HCT116 (cell line): ENCODE data around the gene TSTD2. TPM values are rescaled to one million over a fixed set of nuclear protein-coding genes. Genes with fewer than 3 reads are reported as not detected.

Experiments
- ATAC-seq: fragments of 200-7000 bp; cut with Tn5 transposase; 2 replicates; pipeline ENCODE4 v1.9.1; 2020; ENCODE audit warnings: mild to moderate bottlenecking, moderate library complexity
- BruUV-seq: library from RNA; stranded (reverse); fragments of 400-500 nt; replicated peaks from 2 replicates; lab custom pipeline; 2021; lab: Mats Ljungman, UMichigan
- CTCF ChIA-PET: fragments of 300-600 bp; sonication (Branson Sonifier 250); formaldehyde crosslinking; loops from one replicate; lab custom pipeline; 2021; ENCODE audit warnings: antibody characterized with exemption; lab: Charles Lee
- POLR2A ChIA-PET: fragments of 300-600, 350-600 bp; sonication (Branson Sonifier 250); formaldehyde crosslinking; loops from one replicate; lab custom pipeline; 2021; ENCODE audit warnings: antibody characterized with exemption; lab: Charles Lee
- RAD21 ChIA-PET, 2 experiments: fragments of 300-600 bp; sonication (Branson Sonifier 250); formaldehyde crosslinking; loops; one replicate each; lab custom pipeline; 2023; ENCODE audit warnings: low total read pairs in 2 of 2; ENCODE audit not compliant: uncharacterized antibody in 2 of 2, unreplicated experiment in 2 of 2, low non-redundant PET in 1 of 2; lab: Charles Lee
- DNase-seq: peaks from one replicate; pipeline ENCODE4 v3.0.0-alpha.2; 2010; ENCODE audit warnings: low read depth, low spot score
- H2AFZ ChIP-seq: fragments of 200-600 bp; shearing (Covaris generic), sonication (generic); 2 replicates; pipeline ENCODE4 v1.6.1; 2017; ENCODE audit warnings: low read depth, mixed run types, mixed read lengths, antibody characterized with exemption, low read length; ENCODE audit not compliant: poor library complexity, severe bottlenecking
- H3K27ac ChIP-seq: 2 replicates; pipeline ENCODE4 v1.5.1; 2012; ENCODE audit warnings: low read depth, low read length
- H3K27me3 ChIP-seq: fragments of 200-600 bp; sonication (generic); 2 replicates; pipeline ENCODE4 v1.6.1; 2016; ENCODE audit warnings: mixed run types, low read length, mixed read lengths; ENCODE audit not compliant: insufficient read depth
- H3K36me3 ChIP-seq, 2 experiments: fragments of 200-500 bp in 1 of 2; fragments of 200-600 bp in 1 of 2; sonication (Bioruptor generic) in 1 of 2; sonication (generic) in 1 of 2; 2 replicates each; pipeline versions ENCODE4 v1.5.1 to v1.6.1; 2014 to 2016; ENCODE audit warnings: low read length in 2 of 2, inconsistent platforms in 1 of 2, mixed read lengths in 1 of 2, mixed run types in 1 of 2; ENCODE audit not compliant: insufficient read depth in 2 of 2, control insufficient read depth in 1 of 2
- H3K4me1 ChIP-seq, 2 experiments: fragments of 200-600 bp in 1 of 2; sonication (generic) in 1 of 2; 2 replicates each; pipeline versions ENCODE4 v1.5.1 to v1.6.1; 2012 to 2017; ENCODE audit warnings: low read length in 2 of 2, inconsistent platforms in 1 of 2, mild to moderate bottlenecking in 1 of 2, mixed read lengths in 1 of 2, mixed run types in 1 of 2, moderate library complexity in 1 of 2; ENCODE audit not compliant: insufficient read depth in 2 of 2, control insufficient read depth in 1 of 2
- H3K4me2 ChIP-seq: fragments of 200-600 bp; sonication (generic); 2 replicates; pipeline ENCODE4 v1.6.1; 2017; ENCODE audit warnings: mixed run types, low read length, mixed read lengths
- H3K4me3 ChIP-seq, 2 experiments: fragments of 200-600 bp in 1 of 2; sonication (generic) in 1 of 2; replicated peaks in 1 of 2; 2 replicates each; pipeline ENCODE4 v1.5.1; 2011 to 2016; ENCODE audit warnings: low read length in 2 of 2, control low read depth in 1 of 2, low read depth in 1 of 2, mild to moderate bottlenecking in 1 of 2, mixed read lengths in 1 of 2, mixed run types in 1 of 2
- H3K79me2 ChIP-seq: fragments of 200-600 bp; sonication (generic); 2 replicates; pipeline ENCODE4 v1.6.1; 2017; ENCODE audit warnings: mild to moderate bottlenecking, mixed run types, low read length, moderate library complexity, mixed read lengths; ENCODE audit not compliant: insufficient read depth
- H3K9ac ChIP-seq: fragments of 200-600 bp; sonication (generic); 2 replicates; pipeline ENCODE4 v1.6.1; 2016; ENCODE audit warnings: low read length, mixed read lengths
- H3K9me2 ChIP-seq: fragments of 200-600 bp; sonication (generic), shearing (Covaris generic); 2 replicates; pipeline ENCODE4 v1.6.1; 2017; ENCODE audit warnings: mixed run types, mild to moderate bottlenecking, moderate library complexity; ENCODE audit not compliant: insufficient read depth
- H3K9me3 ChIP-seq, 2 experiments: fragments of 200-500 bp in 1 of 2; fragments of 200-600 bp in 1 of 2; sonication (Bioruptor generic) in 1 of 2; sonication (generic) in 1 of 2; 2 replicates each; pipeline ENCODE4 v1.6.1; 2014 to 2017; ENCODE audit warnings: low read length in 2 of 2, mixed read lengths in 2 of 2, inconsistent platforms in 1 of 2, low read depth in 1 of 2, mild to moderate bottlenecking in 1 of 2, mixed run types in 1 of 2, moderate library complexity in 1 of 2; ENCODE audit not compliant: control insufficient read depth in 1 of 2, insufficient read depth in 1 of 2
- H4K20me1 ChIP-seq: fragments of 200-600 bp; sonication (generic), shearing (Covaris generic); 2 replicates; pipeline ENCODE4 v1.6.1; 2017; ENCODE audit warnings: mixed run types, mild to moderate bottlenecking, moderate library complexity; ENCODE audit not compliant: insufficient read depth
- CBX3 ChIP-seq: IDR thresholded peaks from 2 replicates; pipeline ENCODE4 v1.6.1; 2012; ENCODE audit warnings: low read depth
- CEBPB ChIP-seq: IDR thresholded peaks from 2 replicates; pipeline ENCODE4 v1.6.1; 2012; ENCODE audit warnings: low read depth
- EGR1 ChIP-seq: IDR thresholded peaks from 2 replicates; pipeline ENCODE4 v1.6.1; 2012; ENCODE audit warnings: low read depth
- ELF1 ChIP-seq: IDR thresholded peaks from 2 replicates; pipeline ENCODE4 v1.6.1; 2012; ENCODE audit warnings: low read depth, borderline replicate concordance
- EZH2 ChIP-seq: fragments of 200-600 bp; sonication (generic); IDR thresholded peaks from 2 replicates; pipeline ENCODE4 v1.6.1; 2017; ENCODE audit warnings: antibody characterized with exemption, mixed run types
- EZH2phosphoT487 ChIP-seq: fragments of 200-600 bp; IDR thresholded peaks from 2 replicates; pipeline ENCODE4 v1.6.1; 2018; ENCODE audit warnings: antibody characterized with exemption, borderline replicate concordance
- FOSL1 ChIP-seq: IDR thresholded peaks from 2 replicates; pipeline ENCODE4 v1.6.1; 2012; ENCODE audit warnings: low read depth
- JUND ChIP-seq: IDR thresholded peaks from 2 replicates; pipeline ENCODE4 v1.6.1; 2012
- MAX ChIP-seq: IDR thresholded peaks from 2 replicates; pipeline ENCODE4 v1.6.1; 2012
- POLR2A ChIP-seq: IDR thresholded peaks from 2 replicates; pipeline ENCODE4 v1.7.0; 2011; ENCODE audit warnings: borderline replicate concordance; ENCODE audit not compliant: insufficient read depth, insufficient read length; ENCODE audit errors: extremely low read depth
- REST ChIP-seq: IDR thresholded peaks from 2 replicates; pipeline ENCODE4 v1.6.1; 2012; ENCODE audit warnings: low read depth
- SP1 ChIP-seq: IDR thresholded peaks from 2 replicates; pipeline ENCODE4 v1.6.1; 2012; ENCODE audit warnings: low read depth
- YY1 ChIP-seq: IDR thresholded peaks from 2 replicates; pipeline ENCODE4 v1.6.1; 2011; ENCODE audit warnings: low read length, low read depth, moderate library complexity, mild to moderate bottlenecking; ENCODE audit not compliant: insufficient replicate concordance; ENCODE audit errors: extremely low read depth
- ZBTB33 ChIP-seq: IDR thresholded peaks from 2 replicates; pipeline ENCODE4 v1.6.1; 2011; ENCODE audit warnings: mild to moderate bottlenecking, low read length, moderate library complexity; ENCODE audit not compliant: insufficient replicate concordance; ENCODE audit errors: extremely low read depth
- ZFX ChIP-seq: fragments of 450-650 bp; IDR thresholded peaks from 2 replicates; pipeline ENCODE4 v1.6.1; 2017
- intact Hi-C: fragments of 100-400 bp; cut with micrococcal nuclease; formaldehyde crosslinking; loops from 2 replicates; pipeline ENCODE4 v1.10.0; 2022
- total RNA-seq: library from RNA; stranded (reverse); gene quantifications from one replicate; pipeline ENCODE4 v1.2.1, GENCODE V29; 2021; ENCODE audit not compliant: unreplicated experiment

Gene TSTD2
- total RNA-seq, 1 experiment from 2014 or later, result 16.0 TPM

GRCh38 chr9:97563458-97564135 is 69.6 kb downstream of the TSTD2 start:
- H3K27ac ChIP-seq, result no peak overlapping the region
- POLR2A ChIA-PET, result no interaction called here
- H4K20me1 ChIP-seq, result no peaks in the 10 kb centered on the region
- no TSS peak for BruUV-seq
- H3K9me3 ChIP-seq, result no peaks in the 10 kb centered on the region
- no peaks in the 10 kb centered on the region for H3K36me3 ChIP-seq
- H3K4me2 ChIP-seq, result no peak overlapping the region
- intact Hi-C loops, result no loop called here
- H3K4me3 ChIP-seq, result no peak overlapping the region
- no peak overlapping the region for H3K9ac ChIP-seq
- CTCF ChIA-PET, result no interaction called here
- peaks cover 3 to 9% of the 10 kb centered on the region in 2 experiments; a peak in 3 of 4 replicates for H3K4me1 ChIP-seq
- DNase-seq, result no peak
- H2AFZ ChIP-seq, result no peak overlapping the region
- RAD21 ChIA-PET, result no interaction called here
- no peaks in the 10 kb centered on the region for H3K79me2 ChIP-seq
- TF ChIP-seq ELF1 (no peak), FOSL1 (no peak), EGR1 (no peak), CBX3 (no peak), CEBPB (no peak), POLR2A (no peak), ZFX (no peak), EZH2phosphoT487 (no peak), MAX (no peak), SP1 (no peak), YY1 (no peak), REST (no peak), JUND (no peak), ZBTB33 (no peak), EZH2 (no peak)
- TF ChIP-seq, all 23 proteins: peak for 0
- Histone ChIP-seq H3K9me2 (no peaks in the 10 kb centered on the region), H3K27me3 (no peaks in the 10 kb centered on the region)
- no peak for ATAC-seq
